Transverse colon (tissue), 3 donors: ENCODE results near the gene GLI3.

Experiments
- CTCF ChIP-seq, 5 experiments: fragments of 200-600 bp in 3 of 5; fragments of 450-650 bp in 2 of 5; sonication (generic) in 3 of 5; IDR thresholded peaks; 1 replicate in 2 of 5; 2 replicates in 3 of 5; pipeline ENCODE4 v1.5.1; 2016 to 2017; ENCODE audit warnings: antibody characterized with exemption in 5 of 5, inconsistent platforms in 3 of 5, mild to moderate bottlenecking in 2 of 5, moderate library complexity in 1 of 5
- POLR2A ChIP-seq: fragments of 450-650 bp; IDR thresholded peaks from one replicate; pipeline ENCODE4 v1.6.1; 2016; ENCODE audit warnings: antibody characterized with exemption, mild to moderate bottlenecking, moderate library complexity

GRCh38 chr7:42081671-42082070, 155.3 kb downstream of the GLI3 start:
- no peak for TF ChIP-seq CTCF (IDR thresholded peaks at IDR 0.05)
- TF ChIP-seq POLR2A, result no peak
